OCI-M2 (cell line): Measurements from ENCODE around the gene MAPK1IP1L.
"Not testable (repeated sequence)": the region's sequence is repeated elsewhere in the genome, so short reads cannot be mapped to it uniquely, and the experiment has no call there.

Experiments used
- DNase-seq: peaks from one replicate; lab custom pipeline; 2025; ENCODE audit not compliant: unreplicated experiment; lab: John Stamatoyannopoulos, UW

The MAPK1IP1L gene

GRCh38 chr14:55053500-55053899, 2.1 kb downstream of the MAPK1IP1L start:
- no peak for DNase-seq

GRCh38 chr14:55054098-55054497, 2.7 kb downstream of the MAPK1IP1L start:
- no peak for DNase-seq

- DNase-seq, result no peak
Observed at GRCh38 chr14:55057919-55058318, 6.5 kb downstream of the MAPK1IP1L start.

GRCh38 chr14:55059333-55059732, 7.9 kb downstream of the MAPK1IP1L start:
- DNase-seq, result no peak

- DNase-seq, result no peak
Observed at GRCh38 chr14:55062517-55063351, 11.3 kb downstream of the MAPK1IP1L start.

- not testable (repeated sequence) for DNase-seq
Observed at GRCh38 chr14:55064896-55065295, 13.4 kb downstream of the MAPK1IP1L start.

- no peak for DNase-seq
Observed at GRCh38 chr14:55065411-55065810, 14.0 kb downstream of the MAPK1IP1L start.

GRCh38 chr14:55066223-55066622, 14.8 kb downstream of the MAPK1IP1L start:
- no peak for DNase-seq

- no peak for DNase-seq
Observed at GRCh38 chr14:55070981-55071411, 19.5 kb downstream of the MAPK1IP1L start.

GRCh38 chr14:55071870-55072640, 20.6 kb downstream of the MAPK1IP1L start:
- no peak for DNase-seq

- no peak for DNase-seq
Observed at GRCh38 chr14:55073856-55074255, 22.4 kb downstream of the MAPK1IP1L start.

GRCh38 chr14:55074662-55075061, 23.2 kb downstream of the MAPK1IP1L start:
- DNase-seq, result no peak

GRCh38 chr14:55075628-55076175, 24.3 kb downstream of the MAPK1IP1L start:
- DNase-seq, result no peak

- no peak for DNase-seq
Observed at GRCh38 chr14:55077170-55078151, 26.0 kb downstream of the MAPK1IP1L start.

- DNase-seq, result not testable (repeated sequence)
Observed at GRCh38 chr14:55079961-55080360, 28.5 kb downstream of the MAPK1IP1L start.

- DNase-seq, result no peak
Observed at GRCh38 chr14:55084401-55085059, 33.1 kb downstream of the MAPK1IP1L start.

- DNase-seq, result no peak
Observed at GRCh38 chr14:55085060-55085660, 33.7 kb downstream of the MAPK1IP1L start.

GRCh38 chr14:55086938-55087337, 35.5 kb downstream of the MAPK1IP1L start:
- no peak for DNase-seq

- DNase-seq, result no peak
Observed at GRCh38 chr14:55088356-55088755, 36.9 kb downstream of the MAPK1IP1L start.

GRCh38 chr14:55092341-55092740, 40.9 kb downstream of the MAPK1IP1L start:
- no peak for DNase-seq
